OCI-LY1 (cell line): ENCODE measurements around the gene SCLT1.

ENCODE experiments used
- CTCF ChIP-seq: fragments of 200-600 bp; sonication (generic), shearing (Covaris generic); IDR thresholded peaks from 2 replicates; pipeline ENCODE4 v1.5.1; 2017; ENCODE audit warnings: mild to moderate bottlenecking, antibody characterized with exemption, low read length, moderate library complexity, mixed read lengths
- EZH2 ChIP-seq: fragments of 200-600 bp; sonication (generic), shearing (Covaris generic); IDR thresholded peaks from 2 replicates; pipeline ENCODE4 v1.8.0; 2017; ENCODE audit warnings: borderline replicate concordance, mixed run types, mild to moderate bottlenecking, antibody characterized with exemption, low read length, moderate library complexity, mixed read lengths

DNA sequence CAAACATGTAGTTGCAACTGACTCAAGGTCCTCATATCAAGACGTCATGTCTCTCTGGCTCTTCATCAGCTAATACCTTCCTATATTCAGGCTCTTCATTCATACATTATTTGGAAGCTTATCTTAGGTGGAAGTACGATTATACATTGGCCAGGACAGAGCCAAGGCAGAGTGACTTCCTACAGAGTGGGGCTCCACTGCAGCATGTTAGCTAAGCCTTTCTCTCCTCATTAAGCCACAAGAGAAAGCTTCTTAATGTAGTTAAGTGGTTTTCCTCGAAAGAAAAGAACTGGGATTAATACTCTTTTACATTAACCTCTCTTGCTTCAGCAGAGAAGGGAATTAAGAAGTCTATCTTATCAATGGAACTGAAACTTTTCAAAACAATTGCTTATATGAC is 17.6 kb upstream of the SCLT1 start:
- TF ChIP-seq EZH2 (no peak), CTCF (no peak)
